NCI-H2171 treated with DMSO at 0.1 percent for 48 hours (cell line): Measurements from ENCODE around the gene STK11.
A peak's percentile ranks its signal among the peaks of the same experiment; 100 is the strongest.

Source experiments
- DNase-seq: peaks from one replicate; lab custom pipeline; 2025; lab: John Stamatoyannopoulos, UW

Gene STK11

GRCh38 chr19:1210227-1210538 lies 4.6 kb downstream of the STK11 start:
- DNase-seq, result no peak

GRCh38 chr19:1211494-1212234 lies 6.1 kb downstream of the STK11 start:
- DNase-seq, result no peak

- no peak for DNase-seq
Measured at GRCh38 chr19:1213391-1214286, 8.1 kb downstream of the STK11 start.

GRCh38 chr19:1214299-1214861 lies 8.8 kb downstream of the STK11 start:
- no peak for DNase-seq

DNA sequence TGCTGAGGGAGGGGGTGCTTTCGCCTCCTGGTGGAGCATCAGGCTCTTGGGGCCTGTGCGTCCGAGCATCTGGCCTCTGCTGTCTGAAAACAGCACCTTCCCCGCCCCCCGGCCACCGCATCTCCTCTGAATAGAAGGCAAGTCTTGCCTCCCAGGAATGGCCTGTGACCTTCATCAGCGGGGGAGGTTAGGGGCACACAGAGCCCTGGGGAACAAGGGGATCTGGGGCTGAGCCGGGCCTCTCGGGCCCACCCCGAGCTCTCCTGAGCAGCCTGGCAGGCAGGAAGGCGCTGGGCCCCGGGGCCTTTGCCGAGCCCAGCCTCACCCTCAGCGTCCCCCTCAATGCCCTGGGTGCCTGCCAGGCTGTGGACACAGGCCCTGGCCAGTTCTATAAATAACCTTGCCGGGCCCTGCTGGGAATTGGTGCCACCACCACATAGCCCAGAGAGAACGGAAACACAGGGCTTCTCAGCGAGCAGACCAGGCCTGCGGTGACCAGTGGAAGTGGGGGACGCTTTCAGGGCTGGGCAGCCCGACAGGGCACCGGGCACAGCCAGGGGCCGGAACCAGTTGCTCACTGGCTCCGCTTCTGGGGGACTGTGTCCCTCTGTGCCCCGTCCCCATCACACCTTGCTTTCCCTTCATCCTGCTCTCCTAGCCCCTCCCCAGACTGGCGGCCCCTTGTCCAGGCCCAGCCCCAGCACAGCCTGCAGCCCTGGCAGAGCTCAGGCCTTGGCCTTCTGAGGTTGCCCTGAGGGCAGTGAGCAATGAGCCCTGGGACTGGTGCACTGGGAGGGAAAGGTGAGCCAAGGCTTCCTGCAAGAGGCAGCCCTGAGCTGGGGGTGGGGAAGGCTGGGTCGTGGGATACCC lies 9.5 kb downstream of the STK11 start:
- no peak for DNase-seq

DNA sequence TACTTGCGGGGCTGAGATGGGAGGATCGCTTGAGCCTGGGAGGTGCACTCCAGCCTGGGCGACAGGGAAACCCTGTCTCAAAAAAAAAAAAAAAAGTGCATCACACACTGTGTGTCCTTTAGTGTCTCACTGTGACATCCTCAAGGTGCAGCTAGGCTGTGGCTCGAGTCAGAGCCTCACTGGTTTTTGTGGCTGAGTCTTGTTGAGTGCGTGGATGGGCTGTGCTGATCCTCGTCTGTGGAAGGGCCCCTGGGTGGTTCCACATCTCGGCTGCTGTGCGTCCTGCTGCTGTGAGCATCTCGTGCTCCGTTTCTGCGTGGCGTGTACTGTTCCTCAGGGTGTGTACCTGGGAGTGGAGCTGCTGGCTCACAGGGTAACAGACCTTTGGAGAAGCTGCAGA lies 11.2 kb downstream of the STK11 start:
- DNase-seq, result no peak

DNA sequence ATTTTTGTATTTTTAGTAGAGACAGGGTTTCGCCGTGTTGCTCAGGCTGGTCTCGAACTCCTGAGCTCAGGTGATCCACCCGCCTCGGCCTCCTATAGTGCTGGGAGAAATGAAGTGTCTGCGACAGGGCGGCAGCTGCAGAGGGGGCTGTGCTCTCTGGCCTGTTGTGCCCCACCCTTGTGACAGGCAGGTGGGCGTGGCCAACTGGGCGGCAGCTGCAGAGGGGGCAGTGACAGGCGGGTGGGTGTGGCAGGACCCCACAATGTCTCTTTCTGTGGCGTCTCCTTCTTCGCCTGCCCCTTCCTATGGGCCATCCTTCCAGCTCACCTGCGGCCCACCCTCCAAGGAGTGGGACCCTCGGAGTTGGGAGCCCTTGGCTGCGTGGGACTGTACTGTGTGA lies 11.8 kb downstream of the STK11 start:
- no peak for DNase-seq

DNA sequence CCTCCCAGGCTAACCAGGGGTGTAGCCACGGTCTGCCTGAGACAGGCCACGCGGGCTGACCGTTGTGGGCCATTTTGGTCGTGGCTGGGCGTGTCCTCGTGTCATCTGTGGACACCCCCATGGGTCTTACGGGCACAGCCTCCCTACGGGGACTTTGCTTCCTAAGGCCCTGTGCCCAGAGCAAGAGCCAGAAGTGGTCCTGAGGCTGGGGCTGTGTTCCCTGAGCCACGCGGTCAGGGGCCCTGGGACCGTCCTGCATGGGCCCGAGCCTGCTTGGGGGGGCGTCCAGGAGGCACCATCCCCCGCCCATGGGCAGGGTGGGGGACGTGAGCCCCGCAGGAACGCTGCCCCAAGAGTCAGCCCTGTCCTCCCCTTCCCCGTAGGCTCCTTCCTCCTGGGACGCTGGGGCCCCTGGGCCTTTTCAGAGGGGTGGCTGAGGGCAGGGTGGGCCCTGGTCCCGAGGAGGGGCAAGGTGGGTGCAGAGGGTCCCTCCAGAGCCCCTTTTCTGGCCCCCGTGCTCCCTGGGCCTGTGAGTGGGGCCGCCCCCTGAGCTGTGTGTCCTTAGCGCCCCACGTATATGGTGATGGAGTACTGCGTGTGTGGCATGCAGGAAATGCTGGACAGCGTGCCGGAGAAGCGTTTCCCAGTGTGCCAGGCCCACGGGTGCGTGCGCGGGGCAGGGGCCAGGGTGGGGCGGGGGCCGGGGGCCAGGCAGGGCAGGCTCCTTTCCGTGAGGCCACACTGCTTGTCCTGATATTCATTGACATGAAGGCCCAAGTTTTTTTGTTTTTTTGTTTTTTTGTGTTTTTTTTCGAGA lies 13.4 kb downstream of the STK11 start:
- DNase-seq, result no peak

GRCh38 chr19:1219786-1220476 lies 14.4 kb downstream of the STK11 start:
- DNase-seq, result no peak

- no peak for DNase-seq
Measured at GRCh38 chr19:1220477-1220930, 14.9 kb downstream of the STK11 start.

GRCh38 chr19:1220976-1221903 lies 15.7 kb downstream of the STK11 start:
- no peak for DNase-seq

GRCh38 chr19:1221904-1222255 lies 16.3 kb downstream of the STK11 start:
- DNase-seq, result no peak

GRCh38 chr19:1222394-1222793 lies 16.8 kb downstream of the STK11 start:
- no peak for DNase-seq

- peak; percentile 43 for DNase-seq
Measured at GRCh38 chr19:1223018-1223855, 17.7 kb downstream of the STK11 start.

DNA sequence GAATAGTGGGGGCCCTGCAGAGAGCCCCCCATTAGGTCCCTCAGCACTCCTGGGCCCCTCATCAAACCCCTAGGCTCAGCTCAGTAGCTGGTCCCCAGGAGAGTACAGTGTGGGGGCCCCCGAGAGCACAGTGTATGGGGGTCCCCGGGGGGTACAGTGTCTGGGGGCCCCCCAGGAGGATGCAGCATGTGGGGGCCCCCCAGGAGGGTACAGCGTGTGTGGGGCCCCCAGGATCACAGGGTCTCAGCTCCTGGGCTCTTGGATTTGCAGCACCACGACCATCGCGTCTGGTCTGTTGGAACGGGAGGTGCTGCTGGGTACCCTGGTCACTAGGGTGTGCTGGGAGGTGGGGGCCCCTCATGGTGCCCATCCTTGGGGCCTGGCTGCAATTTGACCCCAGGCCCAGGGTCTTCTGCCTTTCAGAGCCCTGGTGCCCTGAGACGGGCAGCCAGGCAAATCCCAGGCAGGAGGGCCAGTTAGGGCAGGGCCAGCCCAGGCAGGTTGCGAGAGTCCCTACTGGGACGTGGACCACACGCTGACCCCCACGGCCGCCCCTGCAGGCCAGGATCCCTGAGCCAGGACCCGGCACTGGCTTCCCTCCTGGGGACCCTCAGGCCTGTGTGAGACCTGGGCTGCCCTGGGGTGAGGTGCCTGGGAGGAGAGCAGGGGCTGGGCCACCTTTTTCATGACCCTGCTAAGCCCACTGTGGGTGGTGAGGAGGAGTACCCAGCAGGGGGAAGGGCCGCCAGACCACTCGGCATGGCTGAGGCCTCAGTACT lies 18.7 kb downstream of the STK11 start:
- DNase-seq, result no peak

DNA sequence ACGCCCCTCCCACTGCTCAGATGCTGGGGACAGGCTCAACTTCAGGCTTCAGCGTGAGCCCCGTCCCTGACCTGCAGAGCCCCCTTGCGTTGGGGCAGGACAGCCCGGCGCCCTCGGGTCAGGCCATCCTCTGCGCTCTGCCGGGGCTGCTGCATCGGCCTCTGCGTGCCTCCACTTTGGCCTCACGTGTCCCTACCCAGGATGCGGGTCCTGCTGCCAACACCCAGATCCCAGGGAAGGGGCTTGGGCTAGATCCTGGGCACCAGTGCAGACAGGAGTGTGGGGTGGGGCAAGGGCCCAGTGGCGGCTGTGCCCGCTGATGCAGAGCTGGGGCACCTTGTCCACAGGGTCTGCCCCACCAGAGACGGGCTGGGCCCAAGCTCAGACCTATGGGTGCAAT lies 19.3 kb downstream of the STK11 start:
- DNase-seq, result no peak

- no peak for DNase-seq
Measured at GRCh38 chr19:1225440-1226226, 20.1 kb downstream of the STK11 start.
